Measurements from ENCODE around the gene GPS1.
A peak's percentile ranks its signal among the peaks of the same experiment; 100 is the strongest.

Gene GPS1

GRCh38 chr17:82015311-82015971 lies 36.3 kb upstream of the GPS1 start:
- no peak for DNase-seq

GRCh38 chr17:82016061-82016874 lies 35.4 kb upstream of the GPS1 start:
- no peak for DNase-seq

DNA sequence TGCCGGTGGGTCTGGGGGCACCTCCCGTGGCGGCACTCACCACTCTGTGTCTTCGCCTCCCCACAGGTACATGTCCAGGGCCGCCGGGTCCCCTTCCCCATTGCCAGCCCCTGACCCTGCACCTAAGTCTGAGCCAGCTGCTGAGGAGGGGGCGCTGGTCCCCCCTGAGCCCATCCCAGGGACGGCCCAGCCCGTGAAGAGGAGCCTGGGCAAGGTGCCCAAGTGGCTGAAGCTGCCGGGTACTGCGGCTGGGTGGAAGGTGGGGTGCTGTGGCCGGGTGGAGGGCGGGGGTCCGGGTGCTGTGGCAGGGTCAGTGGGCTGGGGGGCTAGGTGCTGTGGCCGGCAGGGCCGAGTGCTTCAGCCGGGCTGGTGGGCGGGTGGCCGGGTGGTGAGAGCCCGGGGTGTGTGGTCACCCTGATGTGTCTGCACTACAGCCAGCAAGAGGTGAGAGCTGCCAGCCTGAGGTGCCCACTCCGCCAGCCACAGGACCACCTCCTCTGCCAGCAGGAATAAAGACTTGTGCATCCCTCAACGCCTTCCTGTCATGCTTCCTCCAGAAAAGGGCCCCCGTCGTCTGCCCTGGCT lies 34.7 kb upstream of the GPS1 start:
- no peak for DNase-seq

- DNase-seq: no peak
Observed at GRCh38 chr17:82017612-82018151, 34.0 kb upstream of the GPS1 start.

DNA sequence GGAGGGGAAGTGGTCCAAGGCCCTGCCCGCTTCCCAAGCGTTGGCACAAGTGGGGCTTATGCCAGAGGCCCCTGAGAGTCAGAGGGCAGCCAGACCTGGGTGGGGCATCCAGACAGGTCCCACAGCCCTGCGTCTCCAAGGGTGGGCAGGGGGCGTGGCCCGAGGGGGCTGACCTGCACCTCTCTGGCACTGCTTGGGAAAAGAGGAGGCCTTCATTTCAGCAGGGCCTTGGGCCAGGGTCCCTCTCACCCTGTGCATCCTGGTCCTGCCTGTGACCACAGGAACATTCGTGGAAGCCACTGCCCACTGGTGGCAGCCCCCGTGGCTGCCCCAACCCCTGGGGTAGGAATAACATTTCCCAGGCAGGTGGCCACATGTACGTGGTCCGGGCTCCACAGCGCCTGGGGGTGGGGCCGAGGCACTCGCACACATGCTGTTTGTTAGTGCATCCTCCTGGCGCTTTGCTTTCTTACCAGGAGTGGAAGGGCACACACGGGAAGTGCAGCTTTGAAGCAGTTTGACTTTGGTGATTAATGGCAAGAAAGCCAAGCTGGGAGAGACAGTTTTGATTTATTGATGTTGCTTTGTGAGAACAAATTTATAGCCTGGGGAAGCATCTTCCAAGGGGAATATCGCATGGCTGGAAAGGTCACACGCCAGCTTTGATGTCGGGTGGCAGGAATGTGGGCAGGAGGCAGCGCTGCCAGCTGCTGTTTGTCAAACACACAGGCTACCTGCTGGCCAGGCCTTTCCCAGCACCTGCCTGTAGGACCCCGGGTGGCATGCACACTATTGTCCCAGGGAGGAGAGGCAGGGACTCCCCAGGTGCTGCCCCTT lies 33.3 kb upstream of the GPS1 start:
- DNase-seq: no peak

DNA sequence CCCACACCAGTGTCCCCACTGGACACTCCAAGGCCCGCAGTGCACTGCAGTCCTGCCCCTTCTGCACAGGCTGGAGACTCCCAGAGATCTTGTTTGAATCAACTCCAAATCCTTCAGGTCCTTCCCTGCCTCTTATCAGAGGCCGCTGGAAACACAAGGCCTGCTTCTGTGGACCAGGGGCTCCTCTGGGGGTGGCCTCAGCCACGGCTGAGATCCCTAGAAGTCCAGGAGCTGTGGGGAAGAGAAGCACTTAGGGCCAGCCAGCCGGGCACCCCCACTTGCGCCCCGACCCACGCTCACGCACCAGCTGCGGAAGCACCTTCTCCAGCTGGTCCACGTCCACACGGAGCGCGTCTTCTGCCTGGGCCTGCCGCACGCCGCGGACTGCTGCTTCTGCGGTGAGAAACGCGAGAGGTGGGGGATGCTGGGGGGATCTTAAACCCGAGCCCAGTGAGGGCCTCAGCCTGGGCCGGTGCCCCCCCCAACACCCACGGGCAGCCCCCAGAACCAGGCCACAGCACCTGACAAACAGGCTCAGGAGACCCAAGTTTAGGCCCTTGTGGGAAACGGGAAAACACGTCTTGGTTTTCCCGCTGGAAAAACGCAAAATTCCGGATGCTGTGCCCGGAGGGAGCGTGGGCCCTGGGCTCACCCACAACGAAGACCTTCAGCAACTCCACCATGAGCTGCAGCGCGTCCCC lies 32.6 kb upstream of the GPS1 start:
- DNase-seq: no peak

GRCh38 chr17:82019690-82020571 lies 31.8 kb upstream of the GPS1 start:
- peak; percentile 83 for DNase-seq

DNA sequence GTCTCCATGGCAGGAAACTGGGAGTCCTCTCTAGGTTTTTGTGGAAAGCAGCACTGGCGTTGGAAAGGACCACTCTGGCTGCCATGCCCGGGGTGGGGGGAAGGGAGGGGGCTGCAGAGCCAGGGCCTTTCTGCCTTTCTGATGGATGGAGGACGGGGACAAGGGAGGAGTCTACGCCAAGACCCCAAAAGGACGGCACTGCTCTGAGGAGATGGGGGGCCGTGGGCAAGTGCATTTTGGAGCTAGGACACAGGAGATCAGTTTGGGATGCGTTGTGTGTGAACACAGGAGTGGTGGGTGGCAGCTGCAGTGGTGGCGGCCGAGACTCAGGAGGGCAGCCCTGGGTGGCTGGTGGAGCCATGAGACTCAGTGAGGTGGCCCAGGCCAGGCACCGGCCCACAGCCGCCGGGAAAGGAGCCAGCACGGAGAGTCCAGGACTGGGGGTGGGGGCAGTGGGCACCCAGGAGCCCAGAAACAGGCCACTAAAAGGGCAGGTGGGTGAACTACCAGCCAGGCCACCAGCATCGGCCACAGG lies 31.1 kb upstream of the GPS1 start:
- DNase-seq: no peak

GRCh38 chr17:82021107-82021899 lies 30.4 kb upstream of the GPS1 start:
- DNase-seq: peak; percentile 68

- no peak for DNase-seq
Observed at GRCh38 chr17:82021900-82022309, 29.8 kb upstream of the GPS1 start.

GRCh38 chr17:82022310-82022980 lies 29.3 kb upstream of the GPS1 start, which contains the start of gene CENPX:
CENPX (minus strand) TSS chr17:82022878; CDS start chr17:82022861, 17 bp downstream.
- no peak for DNase-seq

- DNase-seq: peak; percentile 100
Observed at GRCh38 chr17:82022981-82023446, 28.7 kb upstream of the GPS1 start, which contains the start of gene LRRC45. LRRC45 (plus strand) TSS chr17:82023305; CDS start chr17:82023644, 339 bp downstream.

- peak; percentile 52 for DNase-seq
Observed at GRCh38 chr17:82023447-82024241, 28.1 kb upstream of the GPS1 start.

DNA sequence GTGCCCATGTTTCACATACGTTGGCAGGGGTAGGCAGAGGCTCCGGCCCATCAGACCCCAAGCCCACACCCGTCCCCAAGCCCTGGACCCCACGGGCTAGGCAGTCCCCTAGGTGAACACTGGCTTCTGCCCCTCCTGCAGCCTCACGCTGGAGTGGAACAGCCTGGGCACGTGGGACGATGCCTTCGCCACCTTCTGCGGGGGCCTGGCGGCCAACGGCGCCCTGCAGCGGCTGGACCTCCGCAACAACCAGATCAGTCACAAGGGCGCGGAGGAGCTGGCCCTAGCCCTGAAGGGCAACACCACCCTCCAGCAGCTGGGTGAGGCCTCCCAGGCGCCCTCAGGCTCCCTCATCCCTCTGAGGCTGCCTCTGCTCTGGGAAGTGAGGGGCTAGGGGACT lies 26.8 kb upstream of the GPS1 start:
- no peak for DNase-seq

DNA sequence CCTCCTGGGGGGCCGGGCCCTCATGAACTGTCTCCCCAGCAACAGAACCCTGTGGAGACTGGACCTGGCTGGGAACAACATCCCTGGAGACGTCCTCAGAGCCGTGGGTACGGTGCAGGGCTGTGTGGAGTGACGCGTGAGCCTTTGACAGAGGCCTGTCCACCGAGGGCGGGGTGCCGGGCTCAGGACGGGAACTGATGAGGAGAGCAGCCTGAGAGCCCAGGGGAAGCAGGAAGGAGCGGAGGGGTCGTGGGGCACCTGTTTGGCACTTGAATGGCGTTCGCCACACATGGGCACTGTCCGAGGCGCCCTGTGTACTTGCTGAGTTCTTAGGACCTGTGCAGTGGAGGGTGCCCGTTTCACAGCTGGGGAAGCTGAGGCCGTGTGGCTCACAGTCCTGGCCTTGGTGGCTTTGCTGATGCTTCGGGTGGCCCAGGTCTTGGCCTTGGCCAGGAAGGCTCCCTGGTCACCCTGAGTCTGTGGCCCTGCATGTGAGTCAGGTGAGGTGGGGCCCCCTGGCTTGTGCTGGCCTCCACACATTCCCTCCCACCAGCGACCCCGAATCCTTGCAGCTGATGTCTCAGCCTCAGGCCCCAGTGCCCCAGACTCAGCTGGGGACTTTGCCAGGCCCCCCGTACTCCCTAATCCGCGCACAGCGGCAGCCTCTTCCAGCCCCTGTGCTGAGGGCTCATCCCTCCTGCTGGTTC lies 26.1 kb upstream of the GPS1 start:
- no peak for DNase-seq

GRCh38 chr17:82028246-82028645 lies 23.5 kb upstream of the GPS1 start:
- no peak for DNase-seq

- DNase-seq: no peak
Observed at GRCh38 chr17:82028966-82029365, 22.7 kb upstream of the GPS1 start.

All from stimulated activated CD4-positive, alpha-beta T cell treated with anti-CD3 and anti-CD28 coated beads, Interleukin-15, amount 100 ng/mL, for 24 hours (primary cell).